Mesothelial cell of epicardium (in vitro differentiated cells): Measurements from ENCODE around the gene ARID2. TPM values are rescaled to one million over a fixed set of nuclear protein-coding genes. Genes with fewer than 3 reads are reported as not detected.

Experiments
- DNase-seq, 2 experiments: peaks; one replicate each; pipeline ENCODE4 v3.0.0; 2021; ENCODE audit warnings: low spot score in 2 of 2; ENCODE audit not compliant: unreplicated experiment in 2 of 2
- H3K27ac Mint-ChIP-seq: 2 replicates; pipeline ENCODE4 v1.8.0; 2021; ENCODE audit warnings: mixed read lengths
- H3K27me3 Mint-ChIP-seq: 2 replicates; pipeline ENCODE4 v1.8.0; 2021; ENCODE audit warnings: low read depth, mixed read lengths
- H3K36me3 Mint-ChIP-seq: 2 replicates; pipeline ENCODE4 v1.8.0; 2021; ENCODE audit warnings: mixed read lengths
- H3K4me1 Mint-ChIP-seq: 2 replicates; pipeline ENCODE4 v1.8.0; 2021; ENCODE audit warnings: mixed read lengths
- H3K4me3 Mint-ChIP-seq: 2 replicates; pipeline ENCODE4 v1.8.0; 2021; ENCODE audit warnings: mild to moderate bottlenecking, moderate library complexity, mixed read lengths
- H3K9me3 Mint-ChIP-seq: 2 replicates; pipeline ENCODE4 v1.8.0; 2021; ENCODE audit warnings: mixed read lengths
- CTCF ChIP-seq: fragments of 200-600 bp; sonication (generic); IDR thresholded peaks from one replicate; pipeline ENCODE4 v1.5.0; 2021; ENCODE audit warnings: antibody characterized with exemption; ENCODE audit not compliant: unreplicated experiment
- total RNA-seq: library from RNA; stranded (reverse); gene quantifications from 3 replicates; pipeline ENCODE4 v1.2.1, GENCODE V29; 2021

ARID2 gene
- total RNA-seq, result 57.9 to 67.1 TPM (median 64.3 TPM) in 3 replicates

- Mint-ChIP-seq H3K27ac (peak within 1 kb of the TSS; percentile 100), H3K27me3 (no peaks in the 10 kb centered on the region), H3K4me3 (peak within 1 kb of the TSS; percentile 98), H3K36me3 (peaks cover 2% of the 10 kb centered on the region), H3K4me1 (peaks cover 30% of the 10 kb centered on the region), H3K9me3 (no peaks in the 10 kb centered on the region)
- no peak for TF ChIP-seq CTCF
- peak; percentile 55 to 75 for DNase-seq
These were observed at the start of gene ARID2 for GRCh38 chr12:45729233-45730083. Gene ARID2, plus strand, starts transcription at chr12:45729706. Its CDS starts 131 bp downstream, at chr12:45729837.

- H3K27me3 Mint-ChIP-seq, result peaks cover 5% of the 10 kb centered on the region
- H3K4me1 Mint-ChIP-seq, result no peaks in the 10 kb centered on the region
- DNase-seq, result no peak
- no peaks in the 10 kb centered on the region for H3K9me3 Mint-ChIP-seq
- no peak for TF ChIP-seq CTCF
- no peak overlapping the region for H3K27ac Mint-ChIP-seq
- no peak overlapping the region for H3K4me3 Mint-ChIP-seq
- no peaks in the 10 kb centered on the region for H3K36me3 Mint-ChIP-seq
These were observed 49.1 kb upstream of the ARID2 start for GRCh38 chr12:45680362-45680761.

GRCh38 chr12:45681465-45681864 is 48.0 kb upstream of the ARID2 start:
- Mint-ChIP-seq H3K4me3 (no peak overlapping the region), H3K4me1 (no peaks in the 10 kb centered on the region), H3K9me3 (no peaks in the 10 kb centered on the region), H3K36me3 (no peaks in the 10 kb centered on the region), H3K27ac (no peak overlapping the region), H3K27me3 (peaks cover 5% of the 10 kb centered on the region)
- DNase-seq, result no peak
- no peak for TF ChIP-seq CTCF

GRCh38 chr12:45685680-45686079 is 43.8 kb upstream of the ARID2 start:
- no peak overlapping the region for H3K27ac Mint-ChIP-seq
- no peaks in the 10 kb centered on the region for H3K36me3 Mint-ChIP-seq
- H3K4me3 Mint-ChIP-seq, result no peak overlapping the region
- peaks cover 6% of the 10 kb centered on the region for H3K4me1 Mint-ChIP-seq
- H3K9me3 Mint-ChIP-seq, result no peaks in the 10 kb centered on the region
- peaks cover 7% of the 10 kb centered on the region for H3K27me3 Mint-ChIP-seq
- no peak for TF ChIP-seq CTCF
- no peak for DNase-seq

GRCh38 chr12:45687081-45688015 is 42.2 kb upstream of the ARID2 start:
- no peak for TF ChIP-seq CTCF
- no peak overlapping the region for H3K27ac Mint-ChIP-seq
- no peaks in the 10 kb centered on the region for H3K36me3 Mint-ChIP-seq
- peaks cover 4% of the 10 kb centered on the region for H3K27me3 Mint-ChIP-seq
- no peak for DNase-seq
- H3K4me1 Mint-ChIP-seq, result peaks cover 6% of the 10 kb centered on the region
- H3K4me3 Mint-ChIP-seq, result no peak overlapping the region
- no peaks in the 10 kb centered on the region for H3K9me3 Mint-ChIP-seq
